WTC11 (cell line): Measurements from ENCODE around the gene ZNF428. TPM values are rescaled to one million over a fixed set of nuclear protein-coding genes. Genes with fewer than 3 reads are reported as not detected.

Experiments used
- ATAC-seq: fragments of 200-7000 bp; cut with Tn5 transposase; 2 replicates; pipeline ENCODE4 v1.10.0; 2021; ENCODE audit warnings: mild to moderate bottlenecking, moderate library complexity
- CTCF ChIA-PET: fragments of 300-600 bp; sonication (Branson Sonifier 250); formaldehyde crosslinking; loops from one replicate; lab custom pipeline; 2021; ENCODE audit warnings: antibody characterized with exemption; lab: Charles Lee
- POLR2A ChIA-PET: fragments of 350-600 bp; sonication (Branson Sonifier 250); formaldehyde crosslinking; loops from one replicate; lab custom pipeline; 2021; ENCODE audit warnings: antibody characterized with exemption; lab: Charles Lee
- DNase-seq: peaks from one replicate; pipeline ENCODE4 v3.0.0; 2021; ENCODE audit warnings: low spot score
- H3K27ac Mint-ChIP-seq: 2 replicates; pipeline ENCODE4 v1.8.0; 2021; ENCODE audit warnings: mixed read lengths
- H3K27me3 Mint-ChIP-seq: 2 replicates; pipeline ENCODE4 v1.8.0; 2021; ENCODE audit warnings: low read depth, mild to moderate bottlenecking, moderate library complexity, mixed read lengths
- H3K36me3 Mint-ChIP-seq: 2 replicates; pipeline ENCODE4 v1.8.0; 2021; ENCODE audit warnings: mixed read lengths
- H3K4me1 Mint-ChIP-seq: 2 replicates; pipeline ENCODE4 v1.8.0; 2022; ENCODE audit warnings: mixed read lengths
- H3K4me3 Mint-ChIP-seq: 2 replicates; pipeline ENCODE4 v1.8.0; 2021; ENCODE audit warnings: mild to moderate bottlenecking, moderate library complexity, mixed read lengths
- H3K9me3 Mint-ChIP-seq: 2 replicates; pipeline ENCODE4 v1.8.0; 2021; ENCODE audit warnings: mixed read lengths
- AR ChIP-seq: fragments of 250-450 bp; sonication (Bioruptor Pico); IDR thresholded peaks from 2 replicates; pipeline ENCODE4 v1.9.0; 2021; ENCODE audit warnings: mild to moderate bottlenecking
- ARID4B ChIP-seq: sonication (generic); formaldehyde crosslinking; IDR thresholded peaks from 2 replicates; pipeline ENCODE4 v1.8.0; 2023; ENCODE audit warnings: missing genetic modification reagents, mild to moderate bottlenecking, borderline replicate concordance
- ATF6 ChIP-seq: sonication (generic); formaldehyde crosslinking; IDR thresholded peaks from 2 replicates; pipeline ENCODE4 v1.8.1; 2023; ENCODE audit warnings: mild to moderate bottlenecking, missing genetic modification reagents
- CREM ChIP-seq: sonication (generic); formaldehyde crosslinking; IDR thresholded peaks from 2 replicates; pipeline ENCODE4 v1.8.1; 2022; ENCODE audit warnings: mild to moderate bottlenecking, missing genetic modification reagents, moderate library complexity
- GABPB1 ChIP-seq: sonication (generic); formaldehyde crosslinking; IDR thresholded peaks from 2 replicates; pipeline ENCODE4 v1.8.1; 2023; ENCODE audit warnings: mild to moderate bottlenecking, missing genetic modification reagents
- MXD4 ChIP-seq: fragments of 250-450 bp; sonication (Bioruptor Pico); IDR thresholded peaks from 2 replicates; pipeline ENCODE4 v1.8.0; 2021; ENCODE audit warnings: mild to moderate bottlenecking, moderate library complexity, borderline replicate concordance
- NFATC4 ChIP-seq: fragments of 250-450 bp; sonication (Bioruptor Pico); IDR thresholded peaks from 2 replicates; pipeline ENCODE4 v1.9.0; 2021; ENCODE audit warnings: mild to moderate bottlenecking
- NR2C2 ChIP-seq: sonication (generic); formaldehyde crosslinking; IDR thresholded peaks from 2 replicates; pipeline ENCODE4 v1.8.0; 2022; ENCODE audit warnings: mild to moderate bottlenecking, missing genetic modification reagents
- SMAD3 ChIP-seq: sonication (generic); formaldehyde crosslinking; IDR thresholded peaks from 2 replicates; pipeline ENCODE4 v1.8.0; 2022; ENCODE audit warnings: missing genetic modification reagents, mild to moderate bottlenecking, borderline replicate concordance
- SOX15 ChIP-seq: fragments of 250-450 bp; sonication (Bioruptor Pico); IDR thresholded peaks from 2 replicates; pipeline ENCODE4 v1.9.0; 2021; ENCODE audit warnings: mild to moderate bottlenecking
- TCF7 ChIP-seq: sonication (generic); formaldehyde crosslinking; IDR thresholded peaks from 2 replicates; pipeline ENCODE4 v1.8.0; 2022; ENCODE audit warnings: mild to moderate bottlenecking, low read depth, missing genetic modification reagents, moderate library complexity
- USF1 ChIP-seq: sonication (generic); formaldehyde crosslinking; IDR thresholded peaks from 2 replicates; pipeline ENCODE4 v1.8.0; 2022; ENCODE audit warnings: mild to moderate bottlenecking, missing genetic modification reagents
- ZBTB21 ChIP-seq: sonication (generic); formaldehyde crosslinking; IDR thresholded peaks from 2 replicates; pipeline ENCODE4 v1.8.1; 2023; ENCODE audit warnings: mild to moderate bottlenecking, missing genetic modification reagents, borderline replicate concordance
- ZMAT4 ChIP-seq: fragments of 250-450 bp; sonication (Bioruptor Pico); IDR thresholded peaks from 2 replicates; pipeline ENCODE4 v1.9.0; 2021; ENCODE audit warnings: mild to moderate bottlenecking
- ZNF317 ChIP-seq: sonication (generic); formaldehyde crosslinking; IDR thresholded peaks from 2 replicates; pipeline ENCODE4 v1.8.1; 2023; ENCODE audit warnings: low read depth, mild to moderate bottlenecking, moderate library complexity, missing genetic modification reagents, borderline replicate concordance
- ZNF423 ChIP-seq: fragments of 250-450 bp; sonication (Bioruptor Pico); IDR thresholded peaks from 2 replicates; pipeline ENCODE4 v2.1.2; 2022; ENCODE audit warnings: mild to moderate bottlenecking, moderate library complexity
- ZNF671 ChIP-seq: fragments of 250-450 bp; sonication (Bioruptor Pico); IDR thresholded peaks from 2 replicates; pipeline ENCODE4 v1.8.0; 2021; ENCODE audit warnings: mild to moderate bottlenecking
- total RNA-seq: library from RNA; stranded (reverse); gene quantifications from 3 replicates; pipeline ENCODE4 v1.2.3, GENCODE V29; 2021

Gene ZNF428
- total RNA-seq, 1 experiment from 2014 or later = 20.1 TPM

GRCh38 chr19:43606569-43607229, 12.7 kb downstream of the ZNF428 start:
- no peak overlapping the region for H3K27ac Mint-ChIP-seq
- H3K9me3 Mint-ChIP-seq = no peaks in the 10 kb centered on the region
- ATAC-seq (no peak), DNase-seq (no peak)
- H3K36me3 Mint-ChIP-seq = peaks cover under 1% of the 10 kb centered on the region; the same call in 1 of the 2 replicates
- ChIA-PET CTCF (interaction anchor here (1.6 to 2.4 kb wide), 3 partner anchors 12 to 52 kb away, joined by 4 to 8 read pairs (median 4); no protein-coding TSS in a partner anchor), POLR2A (interaction anchor here (0.9 to 1.4 kb wide), 2 partner anchors 11 to 14 kb away, joined by 3 read pairs; partner anchors contain the start of genes IRGQ and ZNF576)
- H3K27me3 Mint-ChIP-seq = no peaks in the 10 kb centered on the region
- peaks cover 6% of the 10 kb centered on the region; the same call in 1 of the 2 replicates for H3K4me1 Mint-ChIP-seq
- TF ChIP-seq SMAD3 = no peak
- TF ChIP-seq NFATC4 = no peak
- no peak for TF ChIP-seq TCF7
- TF ChIP-seq ZNF317 (CRISPR knock-in tag) = no peak
- TF ChIP-seq ZMAT4 (CRISPR knock-in tag) = no peak
- TF ChIP-seq ZBTB21 = no peak
- TF ChIP-seq NR2C2 (CRISPR knock-in tag) = no peak
- TF ChIP-seq ATF6 (CRISPR knock-in tag) = no peak
- TF ChIP-seq ZNF671 = no peak
- TF ChIP-seq GABPB1 (CRISPR knock-in tag) = no peak
- no peak for TF ChIP-seq AR (CRISPR knock-in tag)
- TF ChIP-seq ZNF423 (CRISPR knock-in tag) = no peak
- TF ChIP-seq USF1 (CRISPR knock-in tag) = no peak
- no peak for TF ChIP-seq SOX15 (CRISPR knock-in tag)
- no peak for TF ChIP-seq ARID4B
- no peak for TF ChIP-seq CREM (CRISPR knock-in tag)
- no peak for TF ChIP-seq MXD4 (CRISPR knock-in tag)
- H3K4me3 Mint-ChIP-seq = no peak overlapping the region
